Upper lobe of right lung (tissue), 1 donor: ENCODE measurements around the gene MOV10. TPM values are rescaled to one million over a fixed set of nuclear protein-coding genes. Genes with fewer than 3 reads are reported as not detected.
A peak's percentile ranks its signal among the peaks of the same experiment; 100 is the strongest.

Experiments
- ATAC-seq: fragments of 200-7000 bp; cut with Tn5 transposase; one replicate; pipeline ENCODE4 v1.9.1; 2020; ENCODE audit warnings: mild to moderate bottlenecking, moderate library complexity
- DNase-seq: peaks from one replicate; pipeline ENCODE4 v3.0.0-alpha.2; 2020
- H3K27ac ChIP-seq: fragments of 200-600 bp; one replicate; pipeline ENCODE4 v1.8.0; 2022
- H3K27me3 ChIP-seq: fragments of 200-600 bp; one replicate; pipeline ENCODE4 v1.8.0; 2022; ENCODE audit warnings: mild to moderate bottlenecking
- H3K36me3 ChIP-seq: fragments of 200-600 bp; one replicate; pipeline ENCODE4 v1.8.0; 2022
- H3K4me1 ChIP-seq: fragments of 200-600 bp; one replicate; pipeline ENCODE4 v1.8.0; 2022
- H3K4me3 ChIP-seq: fragments of 200-600 bp; one replicate; pipeline ENCODE4 v1.8.0; 2022; ENCODE audit warnings: mild to moderate bottlenecking
- H3K9me3 ChIP-seq: fragments of 200-600 bp; one replicate; pipeline ENCODE4 v1.8.0; 2022
- intact Hi-C: fragments of 100-400 bp; cut with DNase I; formaldehyde crosslinking; loops from one replicate; pipeline ENCODE4 v1.11.0; 2022
- total RNA-seq: library from RNA; stranded (reverse); fragmentation: NEBNext Ultra II Directional; extraction: Animal tissue kit (Norgen Biotek cat#: 25700); gene quantifications from one replicate; pipeline ENCODE4 v1.2.1, GENCODE V29; 2021
- TF ChIP-seq, protein P1 (sequence below): fragments of 200-600 bp; IDR thresholded peaks from one replicate; pipeline ENCODE4 v1.8.0; 2022; ENCODE audit warnings: antibody characterized with exemption
- donor health status: DM: no; HTN: yes; CAD: no; lungs with severe emphysema.

MOV10 gene
- total RNA-seq, 1 donor from 2014 or later = 62.8 TPM

DNA sequence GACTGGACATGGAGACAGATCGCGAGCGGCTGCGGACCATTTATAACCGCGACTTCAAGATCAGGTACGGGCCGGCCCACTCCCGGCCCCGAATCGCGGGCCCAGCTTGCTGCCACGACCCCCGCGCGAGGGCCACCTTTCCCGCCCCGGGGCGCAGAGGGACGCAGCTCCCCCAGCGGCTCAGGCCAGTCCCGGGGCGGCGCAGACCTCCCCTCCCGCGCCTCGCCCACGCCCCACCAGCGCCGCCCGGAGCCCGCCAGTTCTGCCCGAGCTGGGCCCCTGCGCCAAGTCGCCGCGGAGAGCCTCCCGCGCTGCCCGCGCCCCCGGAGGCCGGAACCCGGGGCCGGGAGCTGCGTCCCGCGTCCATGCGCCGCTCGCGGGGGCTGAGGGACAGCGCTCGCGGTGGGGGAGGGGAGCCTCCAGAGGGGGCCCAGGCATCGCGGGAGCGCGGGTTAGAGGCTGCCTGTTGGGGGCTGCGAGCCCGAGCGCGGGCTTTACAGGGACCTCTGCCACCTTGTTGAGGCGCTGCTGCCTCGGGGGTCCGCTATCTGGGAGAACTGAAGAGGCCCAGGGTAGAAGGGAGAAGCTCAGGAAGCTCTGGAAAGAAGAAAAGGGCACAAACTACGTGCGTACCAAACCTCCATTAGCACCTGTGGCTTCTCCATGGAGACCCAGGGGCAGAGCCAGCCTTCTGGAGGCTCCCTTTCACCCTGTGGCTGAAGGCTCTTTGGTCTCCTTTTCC is 698 bp downstream of the MOV10 start:
- TF ChIP-seq, protein P1, sequence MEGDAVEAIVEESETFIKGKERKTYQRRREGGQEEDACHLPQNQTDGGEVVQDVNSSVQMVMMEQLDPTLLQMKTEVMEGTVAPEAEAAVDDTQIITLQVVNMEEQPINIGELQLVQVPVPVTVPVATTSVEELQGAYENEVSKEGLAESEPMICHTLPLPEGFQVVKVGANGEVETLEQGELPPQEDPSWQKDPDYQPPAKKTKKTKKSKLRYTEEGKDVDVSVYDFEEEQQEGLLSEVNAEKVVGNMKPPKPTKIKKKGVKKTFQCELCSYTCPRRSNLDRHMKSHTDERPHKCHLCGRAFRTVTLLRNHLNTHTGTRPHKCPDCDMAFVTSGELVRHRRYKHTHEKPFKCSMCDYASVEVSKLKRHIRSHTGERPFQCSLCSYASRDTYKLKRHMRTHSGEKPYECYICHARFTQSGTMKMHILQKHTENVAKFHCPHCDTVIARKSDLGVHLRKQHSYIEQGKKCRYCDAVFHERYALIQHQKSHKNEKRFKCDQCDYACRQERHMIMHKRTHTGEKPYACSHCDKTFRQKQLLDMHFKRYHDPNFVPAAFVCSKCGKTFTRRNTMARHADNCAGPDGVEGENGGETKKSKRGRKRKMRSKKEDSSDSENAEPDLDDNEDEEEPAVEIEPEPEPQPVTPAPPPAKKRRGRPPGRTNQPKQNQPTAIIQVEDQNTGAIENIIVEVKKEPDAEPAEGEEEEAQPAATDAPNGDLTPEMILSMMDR = peak; percentile 12
- H3K4me3 ChIP-seq = peak overlapping the region; percentile 94
- intact Hi-C loops = no loop called here
- no peaks in the 10 kb centered on the region for H3K27me3 ChIP-seq
- no peaks in the 10 kb centered on the region for H3K9me3 ChIP-seq
- H3K27ac ChIP-seq = peak overlapping the region; percentile 92
- DNase-seq = peak; percentile 86
- H3K4me1 ChIP-seq = peaks cover 19% of the 10 kb centered on the region
- peaks cover 18% of the 10 kb centered on the region for H3K36me3 ChIP-seq
- peak; percentile 85 for ATAC-seq

DNA sequence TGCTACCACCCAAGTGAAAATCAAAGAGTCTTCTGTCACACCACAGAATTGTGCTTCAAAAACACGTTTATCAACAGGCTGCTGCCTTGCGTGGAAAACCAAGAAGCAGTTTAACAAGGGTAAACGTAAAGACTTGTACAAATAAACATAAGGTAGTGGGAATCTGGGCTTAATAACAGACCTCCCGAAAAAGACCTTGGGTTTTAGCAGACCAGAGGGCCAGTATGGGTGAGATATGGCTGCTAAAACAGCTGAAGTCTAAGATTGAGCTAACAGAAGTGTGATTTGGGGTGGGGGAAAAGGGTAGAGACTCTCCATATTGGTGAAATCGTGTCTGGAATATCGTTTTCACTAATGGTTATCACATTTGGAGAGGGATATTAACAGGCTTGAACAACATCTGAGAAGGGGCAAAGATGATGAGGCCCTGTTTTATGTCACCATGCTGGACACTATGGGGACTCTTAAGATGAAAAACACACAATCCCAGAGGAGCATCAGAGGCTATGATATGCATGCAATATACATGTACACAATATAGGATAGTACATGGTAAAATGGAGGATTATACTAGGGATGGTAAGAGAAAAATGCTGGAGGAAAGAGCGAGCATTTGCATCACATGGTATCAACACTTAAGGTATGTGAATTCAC is 1.4 kb downstream of the MOV10 start:
- H3K4me1 ChIP-seq = peaks cover 19% of the 10 kb centered on the region
- no peaks in the 10 kb centered on the region for H3K27me3 ChIP-seq
- H3K36me3 ChIP-seq = peaks cover 11% of the 10 kb centered on the region
- ATAC-seq = no peak
- TF ChIP-seq, protein P1 = no peak
- H3K9me3 ChIP-seq = no peaks in the 10 kb centered on the region
- intact Hi-C loops = no loop called here
- H3K27ac ChIP-seq = peak overlapping the region; percentile 92
- H3K4me3 ChIP-seq = peak overlapping the region; percentile 94
- no peak for DNase-seq

DNA sequence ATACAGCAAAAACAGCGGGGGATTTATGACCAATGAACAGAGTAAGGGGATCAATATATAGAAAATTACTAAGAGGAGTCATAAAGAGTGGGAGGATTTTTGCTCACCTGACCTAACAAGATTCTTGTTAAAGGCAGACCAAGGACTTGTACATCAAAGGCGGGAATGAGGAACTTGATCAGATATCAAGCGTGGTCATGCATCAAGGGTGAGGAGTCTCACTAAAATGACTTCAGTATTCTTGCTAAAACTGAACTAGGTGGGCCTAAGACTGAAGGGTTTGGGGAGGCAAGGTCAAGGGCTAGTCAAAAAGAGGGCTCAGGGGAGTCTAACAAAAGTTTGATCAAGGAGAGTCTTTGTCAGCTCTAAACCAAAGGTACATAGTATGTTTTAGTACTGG is 2.1 kb downstream of the MOV10 start:
- no peak for DNase-seq
- intact Hi-C loops = no loop called here
- H3K27ac ChIP-seq = no peak overlapping the region
- no peaks in the 10 kb centered on the region for H3K27me3 ChIP-seq
- no peak overlapping the region for H3K4me3 ChIP-seq
- no peaks in the 10 kb centered on the region for H3K9me3 ChIP-seq
- TF ChIP-seq, protein P1 = no peak
- no peak for ATAC-seq
- peaks cover 4% of the 10 kb centered on the region for H3K36me3 ChIP-seq
- peaks cover 19% of the 10 kb centered on the region for H3K4me1 ChIP-seq

DNA sequence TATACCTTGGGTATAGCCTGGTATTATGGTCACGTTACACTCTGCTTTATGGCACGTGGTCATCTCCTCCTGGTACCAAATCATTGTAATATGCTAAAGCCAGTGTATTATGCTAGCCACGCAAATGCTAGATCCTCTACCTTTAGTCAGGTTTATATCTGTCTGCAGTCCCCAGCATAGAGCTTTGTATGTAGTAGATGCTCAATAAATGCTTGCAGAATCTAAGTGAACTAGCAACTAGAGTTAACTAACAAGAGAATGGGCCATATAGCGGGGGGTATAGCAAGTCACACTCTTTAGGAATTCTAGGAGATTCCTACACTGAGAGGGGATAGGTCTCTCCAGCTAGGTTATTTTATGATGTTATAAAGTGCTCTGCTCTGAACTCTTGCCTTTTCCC is 3.0 kb downstream of the MOV10 start:
- TF ChIP-seq, protein P1 = no peak
- no peak for DNase-seq
- Histone ChIP-seq H3K27ac (no peak overlapping the region), H3K9me3 (no peaks in the 10 kb centered on the region), H3K4me1 (peaks cover 19% of the 10 kb centered on the region), H3K4me3 (no peak overlapping the region), H3K36me3 (no peaks in the 10 kb centered on the region), H3K27me3 (no peaks in the 10 kb centered on the region)
- ATAC-seq = no peak
- intact Hi-C loops = no loop called here

DNA sequence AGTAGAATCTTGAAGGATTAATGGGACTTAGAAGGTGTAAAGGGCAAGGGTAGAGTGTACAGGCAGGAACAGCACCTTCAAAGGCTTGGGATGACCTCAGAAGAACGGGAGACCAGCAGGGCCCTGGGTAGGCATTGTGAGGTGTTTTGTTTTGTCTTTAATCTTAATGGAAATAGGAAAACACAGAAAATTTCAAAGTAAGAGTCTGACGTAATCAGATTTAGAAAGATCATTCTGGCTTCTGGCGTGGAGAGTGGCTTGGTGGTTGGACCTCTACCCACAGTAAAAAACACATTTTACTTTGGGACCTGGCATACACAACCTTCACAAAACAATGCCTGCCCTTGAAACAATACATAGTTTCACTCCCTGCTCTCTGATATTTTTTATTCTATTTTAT is 4.1 kb downstream of the MOV10 start:
- Histone ChIP-seq H3K4me3 (no peak overlapping the region), H3K27ac (no peak overlapping the region), H3K36me3 (no peaks in the 10 kb centered on the region), H3K4me1 (peaks cover 15% of the 10 kb centered on the region), H3K9me3 (no peaks in the 10 kb centered on the region), H3K27me3 (no peaks in the 10 kb centered on the region)
- intact Hi-C loops = no loop called here
- ATAC-seq (no peak), DNase-seq (no peak)
- TF ChIP-seq, protein P1 = no peak
